Superior temporal gyrus (tissue), 1 donor: ENCODE measurements around the gene CARD19.

Experiments used
- DNase-seq: peaks from one replicate; pipeline ENCODE4 v3.0.0-alpha.2; 2016; ENCODE audit errors: extremely low spot score

The CARD19 gene

GRCh38 chr9:93120846-93121315 lies 24.9 kb downstream of the CARD19 start:
- DNase-seq = no peak

DNA sequence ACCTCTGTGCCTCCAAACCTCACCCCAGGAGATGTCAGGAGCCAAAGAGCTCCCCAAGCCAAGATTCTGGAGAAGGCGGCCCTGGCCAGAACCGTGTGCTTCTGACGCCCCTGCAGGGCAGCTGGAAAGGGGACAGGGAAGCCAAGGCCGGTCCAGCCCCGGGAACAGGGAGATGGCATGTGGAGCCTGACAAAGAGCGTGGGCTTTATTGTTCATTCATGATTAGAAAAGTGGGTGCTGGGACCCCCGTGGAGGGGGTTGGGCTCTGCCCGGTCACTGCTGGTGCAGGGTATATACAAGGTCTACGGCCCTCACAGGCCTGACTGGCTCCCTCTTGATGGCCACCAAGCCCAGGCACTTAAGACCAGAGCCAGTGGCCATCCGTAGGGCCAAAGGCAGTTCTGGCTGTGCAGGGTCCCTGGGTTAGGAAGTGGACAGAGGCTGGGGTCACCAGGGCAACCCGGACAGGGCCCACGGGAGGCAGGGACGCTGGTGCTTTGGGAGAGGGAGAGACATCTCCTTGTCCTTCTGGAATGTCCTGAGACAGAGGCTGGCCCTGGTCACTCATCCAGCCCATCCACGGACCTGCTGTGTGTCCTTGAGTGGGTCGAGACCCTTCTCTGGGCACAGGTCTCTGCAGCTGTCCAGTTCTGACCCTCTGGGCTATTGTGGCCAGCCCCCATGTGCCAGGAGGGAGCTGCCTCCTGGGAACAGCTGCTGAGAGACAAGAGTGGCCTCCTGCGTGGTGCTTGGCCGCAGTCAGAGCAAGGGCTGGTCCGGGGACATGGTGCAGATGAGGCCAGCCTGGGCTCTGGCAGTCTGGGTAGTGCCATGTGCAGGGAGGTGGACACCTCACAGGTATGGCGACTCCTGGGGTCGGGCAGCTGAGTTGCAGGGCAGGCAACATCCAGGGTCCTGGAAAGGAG lies 25.6 kb downstream of the CARD19 start:
- DNase-seq = no peak

DNA sequence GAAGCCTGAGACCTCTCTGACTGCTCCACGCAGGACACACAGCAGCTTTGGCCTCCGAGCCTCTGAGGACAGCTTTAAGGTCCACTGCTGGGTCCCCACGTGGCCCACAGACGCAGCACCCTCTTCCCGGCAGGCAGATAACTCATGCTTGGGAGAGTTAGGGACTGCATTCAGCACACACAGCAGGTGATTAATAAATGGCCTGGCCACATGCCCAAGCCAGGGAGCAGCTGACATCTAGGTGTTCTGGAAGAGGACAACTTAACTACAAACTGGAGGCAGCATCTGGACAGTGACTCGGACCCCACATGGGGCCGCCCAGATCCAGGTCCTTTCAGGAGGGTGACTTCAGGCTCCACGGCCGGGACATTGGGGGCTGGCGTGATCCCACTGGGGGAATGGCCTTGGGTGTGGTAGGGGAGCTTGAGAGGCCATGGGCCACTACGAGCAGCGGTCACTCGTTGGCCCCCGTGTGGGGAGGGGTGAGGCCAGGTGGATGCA lies 26.8 kb downstream of the CARD19 start:
- no peak for DNase-seq

DNA sequence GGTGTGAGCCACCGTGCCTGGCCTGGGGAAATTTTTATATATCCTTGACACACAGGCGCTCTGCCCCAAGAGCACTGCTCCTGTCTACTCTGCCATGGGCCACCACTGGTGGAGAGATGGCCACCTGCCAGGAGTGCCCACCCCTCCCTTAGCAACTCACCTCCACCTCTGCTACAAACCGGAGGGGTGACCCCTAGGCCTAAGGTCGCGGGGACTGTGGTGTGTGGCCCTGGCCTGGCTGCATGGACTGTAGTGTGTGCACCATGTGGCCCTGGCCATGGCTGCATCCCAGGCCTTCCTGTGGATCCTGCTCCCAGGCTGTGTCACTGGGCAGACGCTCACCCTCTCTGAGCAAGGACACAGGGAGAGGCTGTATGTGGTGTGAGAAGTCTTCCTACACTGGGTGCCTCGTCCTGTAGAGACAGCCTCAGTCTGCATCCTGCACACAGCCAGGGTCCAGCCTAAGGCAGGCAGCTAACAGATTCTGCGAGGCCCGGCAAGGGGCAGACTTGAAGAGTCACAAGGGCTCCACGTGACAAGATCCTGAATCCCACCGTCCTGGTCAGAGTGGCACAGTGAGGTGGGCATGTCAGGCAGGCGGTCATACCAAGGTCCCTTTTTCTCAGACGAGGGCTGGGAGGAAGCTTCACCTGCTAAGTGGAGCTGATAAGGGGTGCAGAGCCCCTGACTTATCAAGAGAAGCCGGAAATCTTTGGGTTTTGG lies 27.7 kb downstream of the CARD19 start:
- no peak for DNase-seq

GRCh38 chr9:93124793-93125192 lies 28.8 kb downstream of the CARD19 start:
- DNase-seq = no peak

- no peak for DNase-seq
These were observed 29.4 kb downstream of the CARD19 start for GRCh38 chr9:93125331-93125894.

- DNase-seq = no peak
These were observed 30.2 kb downstream of the CARD19 start for GRCh38 chr9:93126151-93126781.

DNA sequence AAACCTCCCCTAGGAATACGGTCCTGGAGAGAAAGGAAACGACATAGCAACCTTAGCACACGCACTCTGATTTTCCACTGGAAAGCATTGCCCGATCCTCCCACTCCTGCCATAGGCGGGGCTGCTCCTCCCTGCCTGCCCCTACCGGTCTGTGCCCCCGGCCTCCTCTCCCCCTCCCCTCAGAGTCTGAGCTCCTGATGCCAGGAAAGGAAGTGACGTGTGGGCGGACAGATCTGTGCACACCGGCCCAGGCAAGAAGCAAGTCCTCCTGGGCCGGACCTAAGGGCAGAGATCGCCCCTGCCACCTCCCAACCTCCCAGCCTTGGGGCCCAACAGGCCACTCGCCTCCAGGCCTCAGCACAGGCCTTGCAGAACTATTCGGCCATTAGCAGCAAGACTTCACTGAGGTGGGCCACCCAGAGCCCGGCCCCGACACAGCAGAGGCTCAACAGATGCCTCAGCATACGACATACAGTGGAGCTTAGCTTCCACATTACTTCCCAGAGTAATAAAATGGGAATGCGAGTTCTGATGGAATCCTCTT lies 30.9 kb downstream of the CARD19 start:
- DNase-seq = no peak

GRCh38 chr9:93127395-93127911 lies 31.4 kb downstream of the CARD19 start:
- no peak for DNase-seq

- no peak for DNase-seq
These were observed 32.1 kb downstream of the CARD19 start for GRCh38 chr9:93128011-93128714.

DNA sequence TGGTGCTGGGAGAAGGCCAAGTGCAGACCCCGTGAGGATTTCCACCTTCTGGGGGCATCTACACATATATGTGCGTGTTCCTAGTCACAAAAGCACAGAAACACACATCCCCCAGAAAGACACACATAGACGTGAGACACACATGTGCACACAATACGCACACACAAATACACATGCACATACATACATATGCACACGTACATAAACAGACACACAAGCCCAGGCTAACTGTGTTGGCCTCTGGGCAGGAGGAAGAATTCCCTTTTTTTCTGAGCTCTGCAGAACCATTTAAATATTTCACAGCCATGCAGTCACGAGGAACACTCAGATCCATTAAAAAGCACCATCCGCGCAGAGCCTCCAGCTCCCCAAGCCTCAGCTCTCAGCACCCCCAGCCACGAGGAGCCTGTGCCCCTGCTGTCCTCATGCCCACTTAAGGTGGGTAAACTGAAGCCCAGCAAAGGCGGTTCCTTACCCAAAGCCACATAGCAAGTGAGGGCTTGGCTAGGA lies 32.8 kb downstream of the CARD19 start:
- DNase-seq = no peak

DNA sequence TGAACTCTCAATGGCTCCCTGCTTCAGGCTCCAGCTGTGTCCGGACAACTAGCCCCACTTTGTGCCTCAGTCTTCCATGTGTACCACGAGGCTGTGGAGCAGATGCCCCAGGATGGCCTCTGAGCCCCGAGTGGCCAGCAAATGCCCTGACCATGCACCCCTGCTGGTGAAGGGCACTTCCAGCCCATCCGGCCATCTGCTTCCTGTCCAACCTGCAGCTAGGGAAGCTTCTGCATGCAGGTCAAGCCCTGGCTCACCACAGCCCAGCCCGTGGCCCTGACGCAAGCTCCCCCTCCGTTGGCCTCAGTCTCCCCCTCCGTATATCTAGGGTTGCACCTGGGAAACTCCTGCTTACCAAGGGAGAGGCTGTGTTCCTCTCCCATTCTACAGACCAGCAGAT lies 33.3 kb downstream of the CARD19 start:
- DNase-seq = no peak

- no peak for DNase-seq
These were observed 33.9 kb downstream of the CARD19 start for GRCh38 chr9:93129691-93130500.

GRCh38 chr9:93130861-93131481 lies 35.0 kb downstream of the CARD19 start:
- DNase-seq = no peak

DNA sequence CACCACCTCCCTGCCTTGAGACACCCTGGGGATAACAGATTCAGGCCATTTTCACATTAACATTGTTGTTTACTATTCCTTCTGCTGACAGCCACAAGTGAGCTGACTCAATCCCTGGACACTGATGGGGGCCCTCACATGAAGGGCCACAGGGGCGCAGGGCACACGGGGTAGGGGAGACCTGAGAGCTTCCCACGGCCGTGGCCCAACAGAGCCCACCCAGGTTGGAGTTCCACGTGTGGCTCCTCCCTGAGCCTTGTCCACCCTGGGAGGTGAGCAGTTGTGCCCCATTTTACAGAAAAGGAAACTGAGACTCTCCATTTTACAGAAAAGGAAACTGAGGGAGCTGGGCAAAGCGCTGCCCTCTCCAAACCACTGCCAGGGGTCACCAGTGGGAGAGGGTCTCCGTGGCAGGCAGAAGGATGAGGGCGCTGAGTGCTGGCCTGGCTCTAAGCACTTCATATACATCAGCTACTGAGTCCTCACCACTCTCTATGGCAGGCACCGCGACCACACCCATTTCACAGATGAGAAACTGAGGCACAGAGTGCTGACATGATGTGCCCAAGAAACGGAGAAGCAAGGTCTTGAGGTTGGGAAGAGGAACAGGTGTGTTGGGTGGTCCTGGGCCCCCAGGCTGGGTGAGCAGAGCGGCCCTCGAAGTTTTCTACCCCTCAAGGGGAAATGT lies 35.7 kb downstream of the CARD19 start:
- DNase-seq = no peak

GRCh38 chr9:93132287-93132927 lies 36.4 kb downstream of the CARD19 start:
- DNase-seq = no peak

DNA sequence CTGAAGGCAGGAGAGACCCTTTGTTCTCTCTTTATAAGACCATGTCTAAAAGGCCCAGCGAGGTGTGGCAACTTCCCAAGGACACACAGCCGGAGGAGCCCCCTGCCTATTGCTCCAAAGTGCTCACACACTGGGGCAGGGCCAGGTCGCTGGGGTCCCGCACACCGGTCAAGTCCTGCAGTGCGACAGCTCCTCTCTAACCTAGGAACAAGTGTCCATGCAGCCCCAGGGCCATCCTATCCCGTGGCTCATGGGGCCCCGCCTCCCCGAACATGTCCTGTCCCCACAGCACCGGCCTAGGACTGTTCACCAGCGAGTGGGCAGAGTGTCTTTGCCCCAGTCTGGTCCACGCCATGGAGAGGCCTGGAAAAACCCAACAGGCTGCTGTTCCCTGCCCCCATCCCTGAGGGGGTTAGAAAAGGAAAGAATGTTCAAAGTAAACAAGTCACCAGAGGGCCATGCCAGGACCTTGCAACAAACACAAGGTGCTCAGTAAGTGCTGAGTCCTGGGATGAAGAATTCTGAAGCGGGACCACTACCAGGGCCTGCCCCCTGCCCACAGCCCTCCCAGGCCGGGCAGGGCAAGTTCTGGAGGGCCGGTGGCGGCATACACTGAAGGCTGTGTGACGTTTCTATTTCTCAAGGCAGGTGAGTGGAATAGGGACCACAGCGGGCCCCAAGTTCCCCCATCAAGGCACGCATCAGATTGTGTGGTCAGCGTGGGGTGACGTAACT lies 37.1 kb downstream of the CARD19 start:
- peak; percentile 71 for DNase-seq
